HepG2 (cell line): ENCODE measurements around the gene KPNA3. TPM values are rescaled to one million over a fixed set of nuclear protein-coding genes. Genes with fewer than 3 reads are reported as not detected.

Experiments
- ATAC-seq: fragments of 200-7000 bp; cut with Tn5 transposase; 3 replicates; pipeline ENCODE4 v1.9.1; 2020; ENCODE audit warnings: mild to moderate bottlenecking, moderate library complexity
- BruUV-seq: library from RNA; stranded (reverse); fragments of 400-500 nt; replicated peaks from 2 replicates; lab custom pipeline; 2021; lab: Mats Ljungman, UMichigan
- CTCF ChIA-PET: fragments of 300-600 bp; formaldehyde crosslinking; extraction: SDS; loops from one replicate; lab custom pipeline; 2021; ENCODE audit warnings: low total read pairs, inconsistent platforms, low intra/inter-chr PET ratio; lab: Yijun Ruan, JAX
- POLR2A ChIA-PET: fragments of 350-600 bp; sonication (Branson Sonifier 250); formaldehyde crosslinking; loops from one replicate; lab custom pipeline; 2020; ENCODE audit warnings: antibody characterized with exemption, inconsistent platforms; lab: Yijun Ruan, JAX
- DNase-seq: peaks from one replicate; pipeline ENCODE4 v3.0.0-alpha.2; 2015; ENCODE audit warnings: low spot score
- FAIRE-seq: peaks from 3 replicates; lab custom pipeline; 2011; peaks lifted over from hg19 to GRCh38; lab: Jason Lieb, UNC
- H2AFZ ChIP-seq: one replicate; pipeline ENCODE4 v1.6.1; 2011; ENCODE audit warnings: low read length, inconsistent platforms
- H3K27ac ChIP-seq: fragments of 300-600 bp; 3 replicates; pipeline ENCODE4 v1.8.0; 2011; ENCODE audit warnings: mixed run types, mild to moderate bottlenecking, mixed read lengths, low read length, inconsistent platforms; ENCODE audit not compliant: insufficient read depth; ENCODE audit errors: extremely low read length
- H3K27me3 ChIP-seq, 2 experiments: fragments of 200-600 bp in 1 of 2; 2 replicates in 1 of 2; 3 replicates in 1 of 2; pipeline versions ENCODE4 v1.6.0 to v1.8.0; 2011; ENCODE audit warnings: low read length in 2 of 2, mild to moderate bottlenecking in 2 of 2, moderate library complexity in 2 of 2, inconsistent platforms in 1 of 2; ENCODE audit not compliant: insufficient read depth in 2 of 2, control insufficient read depth in 1 of 2
- H3K36me3 ChIP-seq, 2 experiments: fragments of 200-600 bp in 1 of 2; replicated peaks in 1 of 2; 2 replicates in 1 of 2; 3 replicates in 1 of 2; pipeline versions ENCODE4 v1.5.1 to v1.8.0; 2011; ENCODE audit warnings: low read length in 2 of 2, inconsistent platforms in 1 of 2; ENCODE audit not compliant: insufficient read depth in 2 of 2, control insufficient read depth in 1 of 2
- H3K4me1 ChIP-seq: 2 replicates; pipeline ENCODE4 v1.5.1; 2012; ENCODE audit warnings: low read length, inconsistent platforms; ENCODE audit not compliant: insufficient read depth
- H3K4me2 ChIP-seq: 2 replicates; pipeline ENCODE4 v1.6.0; 2011; ENCODE audit warnings: low read depth, low read length, inconsistent platforms
- H3K4me3 ChIP-seq, 3 experiments: fragments of 200-600 bp in 1 of 3; sonication (generic), shearing (Covaris generic) in 1 of 3; replicated peaks in 1 of 3; 2 replicates each; pipeline ENCODE4 v1.5.1; 2011 to 2016; ENCODE audit warnings: low read length in 3 of 3, inconsistent platforms in 2 of 3, low read depth in 2 of 3, mild to moderate bottlenecking in 2 of 3, control low read depth in 1 of 3, mixed read lengths in 1 of 3; ENCODE audit not compliant: insufficient read depth in 1 of 3
- H3K79me2 ChIP-seq: one replicate; pipeline ENCODE4 v1.6.1; 2011; ENCODE audit warnings: low read length, inconsistent platforms; ENCODE audit not compliant: insufficient read depth
- H3K9ac ChIP-seq: 2 replicates; pipeline ENCODE4 v1.6.0; 2011; ENCODE audit warnings: mild to moderate bottlenecking, low read depth, low read length, inconsistent platforms; ENCODE audit not compliant: insufficient read depth
- H3K9me3 ChIP-seq: 2 replicates; pipeline ENCODE4 v1.5.1; 2012; ENCODE audit warnings: mild to moderate bottlenecking, low read length
- H4K20me1 ChIP-seq: 2 replicates; pipeline ENCODE4 v1.6.0; 2011; ENCODE audit warnings: inconsistent platforms, mild to moderate bottlenecking, low read length, moderate library complexity; ENCODE audit not compliant: insufficient read depth
- CHD2 ChIP-seq: IDR thresholded peaks from 2 replicates; pipeline ENCODE4 v1.6.1; 2011; ENCODE audit warnings: low read depth, low read length, improper control_type of control experiment
- GABPA ChIP-seq, 2 experiments: IDR thresholded peaks; 2 replicates each; pipeline ENCODE4 v1.6.1; 2011 to 2016; ENCODE audit warnings: low read depth in 2 of 2, low read length in 1 of 2, missing biosample characterization in 1 of 2, missing genetic modification characterization in 1 of 2
- HMGXB4 ChIP-seq, 2 experiments: sonication (generic) in 1 of 2; formaldehyde crosslinking in 1 of 2; IDR thresholded peaks; 2 replicates each; pipeline versions ENCODE4 v1.4.0 to v1.6.1; 2018 to 2020; ENCODE audit warnings: missing genetic modification reagents in 2 of 2, borderline replicate concordance in 1 of 2, low read depth in 1 of 2, mild to moderate bottlenecking in 1 of 2, missing biosample characterization in 1 of 2
- IKZF1 ChIP-seq: fragments of 450-650 bp; IDR thresholded peaks from 2 replicates; pipeline ENCODE4 v1.7.1; 2016
- KLF11 ChIP-seq: IDR thresholded peaks from 2 replicates; pipeline ENCODE4 v1.6.1; 2016; ENCODE audit warnings: missing compliant biosample characterization
- NFIB ChIP-seq: sonication (generic); formaldehyde crosslinking; IDR thresholded peaks from 2 replicates; pipeline ENCODE4 v1.9.0; 2021; ENCODE audit warnings: missing genetic modification reagents, mild to moderate bottlenecking, borderline replicate concordance
- STAT6 ChIP-seq: sonication (generic); formaldehyde crosslinking; IDR thresholded peaks from 2 replicates; pipeline ENCODE4 v1.4.0; 2020; ENCODE audit warnings: missing genetic modification reagents, mild to moderate bottlenecking, borderline replicate concordance
- TFE3 ChIP-seq: IDR thresholded peaks from 2 replicates; pipeline ENCODE4 v1.6.1; 2016
- ZFP36L2 ChIP-seq: sonication (generic); formaldehyde crosslinking; IDR thresholded peaks from 2 replicates; pipeline ENCODE4 v1.4.0; 2020; ENCODE audit warnings: missing genetic modification reagents
- ZNF30 ChIP-seq: sonication (generic); formaldehyde crosslinking; IDR thresholded peaks from 2 replicates; pipeline ENCODE4 v1.5.0; 2020; ENCODE audit warnings: mild to moderate bottlenecking, missing genetic modification reagents
- ZNF597 ChIP-seq: sonication (generic); formaldehyde crosslinking; IDR thresholded peaks from 2 replicates; pipeline ENCODE4 v1.5.0; 2020; ENCODE audit warnings: missing genetic modification reagents
- ZNF703 ChIP-seq: sonication (generic); formaldehyde crosslinking; IDR thresholded peaks from 2 replicates; pipeline ENCODE4 v1.5.1; 2020; ENCODE audit warnings: missing genetic modification reagents, mild to moderate bottlenecking, moderate library complexity, borderline replicate concordance
- WGBS: methylation state at CpG from one replicate; pipeline ENCODE4 v1.1.6; 2017; ENCODE audit warnings: low lambda C conversion rate; 5-methylcytosine and 5-hydroxymethylcytosine counted together
- in situ Hi-C: cut with HindIII; loops from 2 replicates; pipeline ENCODE4 v1.10.0; 2017; ENCODE audit warnings: low pct_unique_long_range_greater_than_20kb; ENCODE audit not compliant: extremely low pct_ligation_motif_present
- intact Hi-C: fragments of 100-400 bp; cut with micrococcal nuclease; formaldehyde crosslinking; loops from one replicate; pipeline ENCODE4 v1.10.0; 2022; ENCODE audit not compliant: unreplicated experiment
- polyA plus RNA-seq, 8 experiments: library from polyadenylated mRNA; depleted of rRNA in 3 of 8; stranded (reverse) in 7 of 8; unstranded in 1 of 8; fragments of >200 nt; fragmentation: Illumina TruSeq in 4 of 8; extraction: Trizol in 4 of 8; gene quantifications; 2 replicates each; pipeline versions ENCODE4 v1.2.1 to v1.2.3, GENCODE V29; 2011 to 2016; ENCODE audit warnings: low read depth in 4 of 8, missing spikeins in 1 of 8, mixed read lengths in 1 of 8; ENCODE audit not compliant: insufficient read depth in 1 of 8
- total RNA-seq, 5 experiments: library from RNA; depleted of rRNA; stranded (reverse); fragments of >200 nt; fragmentation: Illumina TruSeq; extraction: Trizol; gene quantifications; 2 replicates each; pipeline ENCODE4 v1.2.3, GENCODE V29; 2016; ENCODE audit warnings: low read depth in 1 of 5
- TF ChIP-seq, protein P1 (sequence below): sonication (generic); formaldehyde crosslinking; IDR thresholded peaks from 2 replicates; pipeline ENCODE4 v1.5.0; 2020; ENCODE audit warnings: missing genetic modification reagents
- TF ChIP-seq, protein P2 (sequence below): sonication (generic); formaldehyde crosslinking; IDR thresholded peaks from 2 replicates; pipeline ENCODE4 v1.8.0; 2023; ENCODE audit warnings: mild to moderate bottlenecking, missing genetic modification reagents

The KPNA3 gene
- total and polyA plus RNA-seq, 2 of the 13 experiments (the other 11 are each of a cell fraction or from before 2014, with no cell fraction given), result 13.0 to 28.9 TPM

DNA sequence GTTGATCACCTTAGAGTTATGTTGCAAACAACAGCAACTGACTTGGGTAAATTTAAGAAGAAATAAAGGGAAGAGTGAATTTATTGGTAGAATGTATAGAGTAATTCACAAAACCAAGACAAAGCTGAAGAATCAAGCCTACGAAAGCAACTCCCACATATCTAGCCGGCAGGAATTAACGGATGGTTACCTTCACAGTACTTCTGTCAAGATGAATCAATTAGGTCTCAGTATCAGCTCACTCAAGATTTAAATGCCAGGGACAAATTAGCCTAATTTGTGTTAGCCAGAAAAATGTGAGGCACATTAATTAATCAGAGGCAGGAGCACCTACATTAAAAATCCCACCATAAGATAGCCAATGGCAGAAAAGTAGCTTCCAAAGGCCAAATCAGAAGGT is 10.7 kb downstream of the KPNA3 start:
- no TSS peak for BruUV-seq

More for the DNA sequence above, 10.7 kb downstream of the KPNA3 start:
- no peak overlapping the region for H2AFZ ChIP-seq
- in situ Hi-C loops, result no loop called here
- CTCF ChIA-PET, result no interaction called here
- POLR2A ChIA-PET, result no interaction called here
- peaks cover 96% of the 10 kb centered on the region for H3K79me2 ChIP-seq
- no peaks in the 10 kb centered on the region; the same call in 1 of the 2 replicates for H4K20me1 ChIP-seq
- H3K4me1 ChIP-seq, result peaks cover 81% of the 10 kb centered on the region
- DNase-seq (no peak), FAIRE-seq (no peak)
- no peak for TF ChIP-seq KLF11 (CRISPR knock-in tag)
- TF ChIP-seq CHD2, result no peak
- TF ChIP-seq NFIB, result no peak
- TF ChIP-seq, protein P1, sequence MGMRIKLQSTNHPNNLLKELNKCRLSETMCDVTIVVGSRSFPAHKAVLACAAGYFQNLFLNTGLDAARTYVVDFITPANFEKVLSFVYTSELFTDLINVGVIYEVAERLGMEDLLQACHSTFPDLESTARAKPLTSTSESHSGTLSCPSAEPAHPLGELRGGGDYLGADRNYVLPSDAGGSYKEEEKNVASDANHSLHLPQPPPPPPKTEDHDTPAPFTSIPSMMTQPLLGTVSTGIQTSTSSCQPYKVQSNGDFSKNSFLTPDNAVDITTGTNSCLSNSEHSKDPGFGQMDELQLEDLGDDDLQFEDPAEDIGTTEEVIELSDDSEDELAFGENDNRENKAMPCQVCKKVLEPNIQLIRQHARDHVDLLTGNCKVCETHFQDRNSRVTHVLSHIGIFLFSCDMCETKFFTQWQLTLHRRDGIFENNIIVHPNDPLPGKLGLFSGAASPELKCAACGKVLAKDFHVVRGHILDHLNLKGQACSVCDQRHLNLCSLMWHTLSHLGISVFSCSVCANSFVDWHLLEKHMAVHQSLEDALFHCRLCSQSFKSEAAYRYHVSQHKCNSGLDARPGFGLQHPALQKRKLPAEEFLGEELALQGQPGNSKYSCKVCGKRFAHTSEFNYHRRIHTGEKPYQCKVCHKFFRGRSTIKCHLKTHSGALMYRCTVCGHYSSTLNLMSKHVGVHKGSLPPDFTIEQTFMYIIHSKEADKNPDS (CRISPR knock-in tag), result no peak
- TF ChIP-seq ZNF703 (CRISPR knock-in tag), result no peak
- no peak for TF ChIP-seq ZNF30 (CRISPR knock-in tag)
- TF ChIP-seq TFE3 (CRISPR knock-in tag), result no peak
- TF ChIP-seq ZNF597 (CRISPR knock-in tag), result no peak
- no peak for TF ChIP-seq HMGXB4 (CRISPR knock-in tag; IDR thresholded peaks at IDR 0.05; ENCODE audit: borderline replicate concordance in 1 of 2, low read depth in 1 of 2)
- no peak for TF ChIP-seq GABPA (IDR thresholded peaks at IDR 0.05; ENCODE audit: low read depth, low read length)
- TF ChIP-seq GABPA (CRISPR knock-in tag; IDR thresholded peaks at IDR 0.05; ENCODE audit: low read depth), result no peak
- TF ChIP-seq ZFP36L2 (CRISPR knock-in tag), result no peak
- TF ChIP-seq, protein P2, sequence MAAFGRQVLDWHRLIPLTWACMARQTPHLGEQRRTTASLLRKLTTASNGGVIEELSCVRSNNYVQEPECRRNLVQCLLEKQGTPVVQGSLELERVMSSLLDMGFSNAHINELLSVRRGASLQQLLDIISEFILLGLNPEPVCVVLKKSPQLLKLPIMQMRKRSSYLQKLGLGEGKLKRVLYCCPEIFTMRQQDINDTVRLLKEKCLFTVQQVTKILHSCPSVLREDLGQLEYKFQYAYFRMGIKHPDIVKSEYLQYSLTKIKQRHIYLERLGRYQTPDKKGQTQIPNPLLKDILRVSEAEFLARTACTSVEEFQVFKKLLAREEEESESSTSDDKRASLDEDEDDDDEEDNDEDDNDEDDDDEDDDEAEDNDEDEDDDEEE (CRISPR knock-in tag), result no peak
- TF ChIP-seq IKZF1, result no peak
- TF ChIP-seq STAT6 (CRISPR knock-in tag), result no peak
- TF ChIP-seq, all 625 proteins: peak for 0
- Histone ChIP-seq H3K27me3 (no peaks in the 10 kb centered on the region), H3K9ac (no peak overlapping the region), H3K36me3 (no peaks in the 10 kb centered on the region), H3K27ac (no peak overlapping the region), H3K9me3 (no peaks in the 10 kb centered on the region), H3K4me3 (no peak overlapping the region), H3K4me2 (no peak overlapping the region)
- intact Hi-C loops, result no loop called here
- WGBS, result 89% methylated on average over 3 of the region's 3 CpGs
- ATAC-seq, result no peak
